GM12878 (cell line): Measurements from ENCODE around the gene HMBS. TPM values are rescaled to one million over a fixed set of nuclear protein-coding genes. Genes with fewer than 3 reads are reported as not detected.

ENCODE experiments used
- ATF3 ChIP-seq: IDR thresholded peaks from 2 replicates; pipeline ENCODE4 v1.6.1; 2011; ENCODE audit warnings: low read depth, mild to moderate bottlenecking, low read length, moderate library complexity, borderline replicate concordance; ENCODE audit errors: extremely low read depth
- IRF3 ChIP-seq: fragments of 450-650 bp; IDR thresholded peaks from 2 replicates; pipeline ENCODE4 v1.6.1; 2014; ENCODE audit warnings: mild to moderate bottlenecking
- MEF2B ChIP-seq: fragments of 450-650 bp; IDR thresholded peaks from 2 replicates; pipeline ENCODE4 v1.6.1; 2018; ENCODE audit warnings: mild to moderate bottlenecking, moderate library complexity; ENCODE audit not compliant: partially characterized antibody, poor library complexity, severe bottlenecking
- NBN ChIP-seq: fragments of 450-650 bp; IDR thresholded peaks from 2 replicates; pipeline ENCODE4 v1.6.1; 2016
- NR2C1 ChIP-seq: fragments of 450-650 bp; IDR thresholded peaks from 2 replicates; pipeline ENCODE4 v1.6.1; 2017; ENCODE audit warnings: antibody characterized with exemption, mild to moderate bottlenecking, moderate library complexity
- NR2C2 ChIP-seq: IDR thresholded peaks from 2 replicates; pipeline ENCODE4 v1.6.1; 2011; ENCODE audit warnings: borderline replicate concordance, low read depth; ENCODE audit not compliant: control insufficient read depth, insufficient read length
- POLR2AphosphoS5 ChIP-seq: IDR thresholded peaks from 2 replicates; pipeline ENCODE4 v1.6.1; 2011; ENCODE audit warnings: mild to moderate bottlenecking, low read length, inconsistent platforms
- RAD51 ChIP-seq: fragments of 450-650 bp; IDR thresholded peaks from 2 replicates; pipeline ENCODE4 v1.6.1; 2016; ENCODE audit warnings: moderate library complexity, mild to moderate bottlenecking, inconsistent platforms
- RUNX3 ChIP-seq: IDR thresholded peaks from 2 replicates; pipeline ENCODE4 v1.6.1; 2012; ENCODE audit warnings: low read length, inconsistent platforms
- STAT3 ChIP-seq: IDR thresholded peaks from 2 replicates; pipeline ENCODE4 v1.6.1; 2011; ENCODE audit warnings: low read depth, low read length, improper control_type of control experiment
- TARDBP ChIP-seq: IDR thresholded peaks from 2 replicates; pipeline ENCODE4 v1.6.1; 2016; ENCODE audit warnings: borderline replicate concordance
- YY1 ChIP-seq: IDR thresholded peaks from 2 replicates; pipeline ENCODE4 v1.6.1; 2011; ENCODE audit warnings: low read depth, mild to moderate bottlenecking, low read length
- ZBTB11 ChIP-seq: fragments of 450-650 bp; formaldehyde crosslinking; IDR thresholded peaks from 2 replicates; pipeline ENCODE4 v1.5.0; 2022; ENCODE audit warnings: mild to moderate bottlenecking, missing genetic modification characterization
- ZBTB40 ChIP-seq: fragments of 450-650 bp; IDR thresholded peaks from 2 replicates; pipeline ENCODE4 v1.6.1; 2016; ENCODE audit warnings: mild to moderate bottlenecking, moderate library complexity, borderline replicate concordance
- ZNF687 ChIP-seq: fragments of 450-650 bp; IDR thresholded peaks from 2 replicates; pipeline ENCODE4 v1.6.1; 2017; ENCODE audit warnings: mild to moderate bottlenecking, moderate library complexity
- polyA plus RNA-seq, 11 experiments: library from polyadenylated mRNA; depleted of rRNA in 4 of 11; unstranded in 6 of 11; stranded (reverse) in 5 of 11; fragments of >200 nt; fragmentation: Nextera tagmentation in 4 of 11; fragmentation: Illumina TruSeq in 1 of 11; extraction: Ambion mirVana in 4 of 11; extraction: Trizol in 1 of 11; gene quantifications; 1 replicate in 1 of 11; 2 replicates in 10 of 11; pipeline versions ENCODE4 v1.2.1 to v1.2.3, GENCODE V29; 2011 to 2016; ENCODE audit warnings: inconsistent platforms in 2 of 11, missing spikeins in 2 of 11, low read depth in 1 of 11
- total RNA-seq, 4 experiments: library from RNA; depleted of rRNA in 3 of 4; stranded (reverse); fragments of >200 nt in 3 of 4; fragmentation: Illumina TruSeq in 1 of 4; extraction: Trizol in 1 of 4; gene quantifications; 2 replicates each; pipeline versions ENCODE4 v1.2.1 to v1.2.3, GENCODE V29; 2013 to 2021

HMBS gene
- total and polyA plus RNA-seq, 10 of the 15 experiments (the other 5 are each of a cell fraction or from before 2014, with no cell fraction given), result 17.7 to 96.7 (median 49.7) TPM

GRCh38 chr11:119084663-119085436, at the start of gene HMBS (continued):
- peak; percentile 81 for TF ChIP-seq ZBTB40
- TF ChIP-seq IRF3, result no peak
- no peak for TF ChIP-seq ATF3
- no peak for TF ChIP-seq ZBTB11 (CRISPR knock-in tag)
- TF ChIP-seq MEF2B, result no peak
- TF ChIP-seq NR2C1, result no peak; the same call in 1 of the 2 replicates
- peak; percentile 89 for TF ChIP-seq POLR2AphosphoS5
- peak; percentile 77 for TF ChIP-seq RAD51
- TF ChIP-seq RUNX3, result peak; percentile 25; the same call in 1 of the 2 replicates
- TF ChIP-seq YY1, result 0 out of 2 replicates have a peak, but pooled peaks have one; percentile 12
- TF ChIP-seq ZNF687, result 0 out of 2 replicates have a peak, but pooled peaks have one; percentile 54
- TF ChIP-seq TARDBP, result no peak
- no peak for TF ChIP-seq STAT3
- TF ChIP-seq NR2C2, result no peak
- peak; percentile 67; the same call in 1 of the 2 replicates for TF ChIP-seq NBN
